HG02623 (cell line): ENCODE results near the gene MRTFB.
A peak's percentile ranks its signal among the peaks of the same experiment; 100 is the strongest.

Experiments used
- ATAC-seq: cut with Tn5 transposase; IDR thresholded peaks from one replicate; pipeline ENCODE4 v1.9.1; 2021; ENCODE audit warnings: moderate library complexity; ENCODE audit not compliant: unreplicated experiment

The MRTFB gene

GRCh38 chr16:14304891-14305460 lies 233.9 kb downstream of the MRTFB start:
- no peak for ATAC-seq

DNA sequence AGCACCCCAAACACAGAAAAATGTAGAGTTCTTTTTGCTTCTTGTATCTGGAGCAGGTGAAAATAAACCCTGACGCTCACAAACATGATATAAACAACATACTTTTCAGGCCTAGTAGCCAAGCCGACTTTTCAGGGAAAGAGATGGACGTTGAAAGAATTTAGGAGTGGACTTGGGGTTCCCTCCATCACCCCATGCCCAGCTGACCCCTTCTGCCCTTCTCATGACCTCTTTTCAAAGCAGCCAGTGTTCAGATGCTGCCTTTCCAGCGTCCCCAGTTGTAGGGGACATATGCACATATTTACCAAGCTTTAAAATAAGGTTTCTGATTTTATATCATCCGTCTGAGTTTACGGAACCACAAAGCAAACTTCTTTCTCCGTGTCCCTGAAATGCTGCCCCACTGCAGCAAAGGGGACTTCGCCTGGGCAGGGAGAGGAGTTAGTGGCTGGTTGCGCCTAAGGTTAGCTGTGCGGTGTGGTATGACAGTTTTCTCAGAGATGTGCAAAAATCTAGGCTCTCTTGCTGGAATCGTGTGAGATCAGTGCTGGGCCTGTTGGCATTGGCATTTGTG lies 235.5 kb downstream of the MRTFB start:
- no peak for ATAC-seq

DNA sequence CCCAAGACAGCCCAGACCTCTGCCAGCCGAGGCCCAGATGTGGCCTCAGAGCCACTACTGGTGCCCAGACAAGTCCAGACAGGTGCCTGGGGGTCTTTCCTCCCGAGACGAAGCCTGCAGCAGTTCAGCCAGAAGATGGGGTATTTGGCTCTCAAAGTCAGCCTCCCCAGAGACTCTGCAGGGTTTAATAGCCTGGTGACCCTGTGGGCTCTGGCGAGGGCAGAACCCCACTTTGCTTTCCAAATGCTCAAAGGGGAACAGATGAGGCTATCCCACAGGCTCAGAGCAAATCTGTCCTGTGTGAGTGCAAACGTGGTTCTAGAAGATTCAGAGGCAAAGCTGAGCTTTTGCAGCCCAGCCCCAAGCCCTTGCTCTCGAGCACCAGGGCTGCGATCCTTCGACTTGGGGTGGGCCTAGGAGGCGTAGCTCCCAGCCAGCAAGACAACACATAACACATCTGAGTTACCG lies 236.0 kb downstream of the MRTFB start:
- no peak for ATAC-seq

DNA sequence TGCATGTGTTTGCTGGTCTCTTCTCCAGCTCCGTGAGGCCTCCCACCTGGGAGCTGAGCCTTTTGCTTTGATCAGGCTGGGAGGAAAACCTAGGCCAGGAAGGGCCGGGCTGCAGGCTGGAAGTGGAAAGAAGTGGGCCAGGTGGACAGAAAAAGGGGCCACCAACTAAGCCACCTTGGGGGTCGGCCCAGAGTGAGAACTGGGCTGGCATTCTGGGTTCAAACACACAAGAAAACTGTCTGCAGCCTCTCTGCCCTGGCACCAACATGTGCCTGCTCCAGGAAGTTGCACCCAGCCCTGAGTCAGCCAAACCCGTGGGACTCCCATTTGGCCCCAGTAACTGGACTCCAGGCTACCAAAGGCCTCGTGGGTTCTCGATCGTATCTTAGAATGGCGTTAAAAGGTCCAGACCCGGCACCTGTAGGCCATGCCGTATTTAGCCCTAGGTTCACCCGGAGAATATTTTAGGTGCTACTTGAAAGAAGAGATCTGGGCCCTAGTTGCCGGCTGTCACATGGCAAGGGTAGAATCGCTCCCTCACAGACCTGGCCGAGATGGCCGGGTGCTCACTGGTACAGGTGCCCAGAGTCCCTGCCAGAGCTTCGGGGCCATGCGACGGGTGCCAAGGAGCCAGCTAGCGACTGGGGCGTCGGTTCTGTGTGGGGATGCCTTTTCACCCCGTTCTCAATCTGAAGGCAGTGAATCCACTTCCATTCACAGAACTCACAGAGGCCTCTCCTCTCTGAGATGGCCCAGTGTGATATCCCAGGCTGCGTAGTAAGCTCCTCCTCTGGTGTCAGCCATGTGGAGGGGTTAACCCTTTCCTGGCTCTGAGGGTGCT lies 236.6 kb downstream of the MRTFB start:
- ATAC-seq = no peak

DNA sequence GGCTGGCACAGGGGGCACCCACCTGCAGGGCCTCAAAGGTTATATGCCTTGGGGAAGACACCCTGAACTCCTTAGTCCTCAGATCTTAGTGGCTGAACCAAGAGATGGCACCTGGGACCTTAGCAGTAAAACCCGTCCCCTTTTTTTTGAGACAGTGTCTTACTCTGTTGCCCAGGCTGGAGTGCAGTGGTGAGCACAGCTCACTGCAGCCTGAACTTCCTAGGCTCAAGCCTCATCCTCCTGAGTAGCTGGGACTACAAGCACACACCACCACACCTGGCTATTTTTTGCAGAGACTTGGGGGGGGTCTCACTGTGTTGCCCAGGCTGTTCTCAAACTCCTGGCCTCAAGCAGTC lies 237.2 kb downstream of the MRTFB start:
- ATAC-seq = no peak

DNA sequence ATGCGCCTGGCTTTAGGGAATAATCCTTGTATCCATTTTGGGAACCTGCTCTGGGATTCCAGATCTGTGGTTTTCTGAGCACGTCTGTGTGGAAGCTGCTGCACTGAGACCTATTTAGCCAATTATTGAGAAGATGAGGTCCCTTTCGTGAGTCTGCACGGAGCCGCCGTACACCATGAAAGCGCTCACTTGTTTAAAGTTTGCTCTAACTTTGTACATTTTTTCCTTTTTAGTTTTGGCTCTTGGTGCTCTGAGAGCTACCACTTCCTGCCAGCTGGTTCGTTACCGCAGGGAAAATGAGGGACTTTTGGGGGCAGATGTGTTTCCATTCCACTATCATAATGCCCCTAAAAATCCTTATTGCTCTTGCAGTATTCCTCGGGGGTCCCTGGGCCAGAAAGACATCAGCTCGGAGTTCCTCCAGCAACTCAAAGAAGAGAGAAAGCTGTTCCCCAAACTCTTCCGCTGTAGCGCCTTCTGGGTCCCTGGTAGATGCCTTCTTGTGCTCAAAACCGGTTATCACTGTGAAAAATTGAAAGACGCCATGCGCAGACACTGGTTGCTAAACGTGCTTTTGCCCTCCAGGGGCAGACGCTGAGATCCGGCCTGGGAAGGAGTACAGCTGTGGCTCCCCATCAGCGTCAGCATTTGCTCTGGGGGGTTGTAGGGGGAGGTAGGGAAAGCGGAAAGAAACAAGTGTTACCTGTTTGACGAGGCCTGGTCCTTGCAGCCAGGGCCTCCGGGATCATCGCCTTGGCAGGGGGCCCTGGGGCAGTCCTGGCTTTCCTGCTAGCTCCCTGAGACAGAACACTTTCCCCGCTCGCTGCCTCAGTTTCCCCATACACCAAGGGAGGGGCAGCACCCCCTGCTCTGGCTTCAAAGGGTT lies 238.1 kb downstream of the MRTFB start:
- ATAC-seq = no peak

- no peak for ATAC-seq
Measured at GRCh38 chr16:14309906-14310305, 238.8 kb downstream of the MRTFB start.

DNA sequence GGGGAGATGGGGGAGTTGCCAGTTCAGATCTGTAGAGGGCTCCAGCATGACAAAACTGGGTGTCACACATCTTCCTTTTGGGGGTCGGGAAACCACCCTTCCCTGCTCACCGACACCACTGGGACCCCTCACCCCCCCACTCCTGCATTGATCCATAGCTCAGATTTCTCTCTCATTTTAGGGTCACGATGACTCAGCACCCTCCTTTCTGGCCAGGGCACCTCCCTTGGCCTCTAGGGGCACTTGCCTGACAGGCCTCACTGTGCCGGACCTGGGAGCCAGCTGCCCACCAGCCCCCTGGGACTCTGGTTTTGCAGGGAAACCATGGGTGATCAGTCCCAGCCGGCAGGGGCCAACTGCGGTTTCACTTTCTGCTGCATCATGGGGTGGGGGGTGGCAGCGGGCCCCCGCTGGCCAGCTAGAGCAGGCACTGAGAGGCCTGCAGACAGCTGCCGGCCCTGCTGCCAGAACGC lies 239.4 kb downstream of the MRTFB start:
- ATAC-seq = peak; percentile 56

DNA sequence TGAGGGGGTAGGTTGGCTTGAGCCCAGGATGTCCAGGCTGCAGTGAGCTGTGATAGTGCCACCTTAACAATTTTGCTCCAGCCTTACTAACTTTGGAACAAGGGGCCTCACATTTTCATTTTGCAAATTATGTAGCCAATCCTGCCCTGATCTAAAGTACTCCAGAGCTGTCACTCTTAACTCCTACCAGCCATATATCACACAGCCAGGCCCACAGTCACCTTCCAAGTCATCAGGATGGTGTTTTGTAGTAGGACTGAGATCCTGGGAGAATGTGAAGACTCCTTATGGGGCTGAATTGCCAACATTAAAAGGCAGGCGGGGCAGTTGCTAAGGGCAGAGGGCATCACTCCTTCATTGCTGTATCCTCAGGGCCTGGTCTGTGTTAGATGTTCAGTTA lies 243.0 kb downstream of the MRTFB start:
- ATAC-seq = no peak

DNA sequence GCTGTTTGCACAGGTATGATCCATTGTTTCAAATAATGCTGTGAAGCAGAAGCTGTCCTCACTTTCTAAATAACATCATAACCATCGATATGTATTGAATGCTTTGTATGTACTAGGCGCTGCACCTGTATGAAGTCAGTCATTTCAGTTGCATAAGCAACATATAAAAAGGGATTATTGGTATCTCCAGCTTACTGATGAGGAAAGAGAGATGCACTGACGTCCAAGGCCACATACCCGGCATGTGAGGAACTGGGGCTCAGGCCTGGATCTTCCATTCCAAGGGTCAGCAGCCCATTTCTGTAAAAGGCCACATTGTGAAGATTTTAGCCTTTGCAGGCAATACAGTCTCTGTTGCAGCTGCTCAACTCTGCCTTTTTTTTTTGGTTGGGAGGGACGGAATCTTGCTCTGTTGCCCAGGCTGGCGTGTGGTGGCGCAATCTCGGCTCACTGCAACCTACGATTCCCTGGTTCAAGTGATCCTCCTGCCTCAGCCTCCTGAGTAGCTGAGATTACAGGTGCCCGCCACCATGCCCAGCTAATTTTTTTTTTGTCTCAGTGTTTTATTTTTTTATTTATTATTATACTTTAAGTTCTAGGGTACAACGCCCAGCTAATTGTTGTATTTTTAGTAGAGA lies 244.7 kb downstream of the MRTFB start:
- no peak for ATAC-seq
